Measurements from ENCODE around the gene NAV3. TPM values are rescaled to one million over a fixed set of nuclear protein-coding genes. Genes with fewer than 3 reads are reported as not detected.

NAV3 gene
- total RNA-seq, 2 experiments from 2014 or later: not detected

DNA sequence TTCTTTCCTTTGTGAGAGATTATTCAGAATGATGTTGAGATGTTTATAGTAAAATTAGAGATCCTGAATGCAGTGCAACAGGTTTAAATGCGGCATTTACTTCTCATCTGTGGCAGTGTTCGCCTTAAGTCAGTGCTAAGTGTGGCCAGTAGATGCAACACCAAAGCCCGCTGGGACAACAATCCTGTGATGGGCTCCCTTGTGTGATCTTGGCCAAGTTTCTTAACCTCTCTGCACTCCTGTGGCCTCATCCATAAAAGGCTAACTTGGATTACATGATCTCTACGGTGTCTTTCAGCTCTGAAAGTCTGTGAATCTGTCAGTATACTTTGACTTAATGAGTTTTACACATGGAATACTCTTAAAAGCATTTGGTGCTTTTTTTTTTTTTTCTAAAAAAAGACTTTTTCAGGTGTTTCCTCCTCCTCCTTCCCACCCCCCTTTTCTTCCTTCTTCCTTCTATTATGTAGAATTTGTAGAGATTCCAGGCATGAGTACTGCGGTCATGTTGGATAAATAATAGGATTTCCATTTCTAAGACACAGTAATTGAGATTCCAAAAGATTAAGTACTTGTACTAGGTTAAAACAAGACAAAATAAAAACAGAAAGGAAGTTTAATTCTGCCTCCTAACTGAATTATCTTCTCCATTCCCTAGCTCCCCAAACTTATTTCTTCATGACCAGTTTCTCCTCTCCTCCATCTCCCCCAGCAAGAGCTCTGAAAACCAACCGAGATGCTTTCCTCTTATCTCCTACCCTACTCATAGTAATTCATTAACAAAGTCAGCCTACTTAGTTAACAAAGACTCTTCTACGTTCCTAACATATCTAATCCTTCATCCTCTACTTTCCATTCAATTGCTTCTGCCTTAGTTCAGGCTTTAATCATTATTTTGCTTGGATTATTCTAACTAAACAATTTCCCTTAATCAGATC lies 42.2 kb upstream of the NAV3 start:
- Mint-ChIP-seq H3K4me3 (no peak overlapping the region), H3K27me3 (no peaks in the 10 kb centered on the region), H3K27ac (no peak overlapping the region), H3K36me3 (ENCODE audit: low read depth) (no peaks in the 10 kb centered on the region), H3K9me3 (peaks cover 3% of the 10 kb centered on the region), H3K4me1 (ENCODE audit: low read depth) (no peaks in the 10 kb centered on the region)
- ChIA-PET POLR2A (no interaction called here), CTCF (no interaction called here)
- intact Hi-C loops (cut with micrococcal nuclease): no loop called here
- ATAC-seq: no peak
- TF ChIP-seq, protein P1, sequence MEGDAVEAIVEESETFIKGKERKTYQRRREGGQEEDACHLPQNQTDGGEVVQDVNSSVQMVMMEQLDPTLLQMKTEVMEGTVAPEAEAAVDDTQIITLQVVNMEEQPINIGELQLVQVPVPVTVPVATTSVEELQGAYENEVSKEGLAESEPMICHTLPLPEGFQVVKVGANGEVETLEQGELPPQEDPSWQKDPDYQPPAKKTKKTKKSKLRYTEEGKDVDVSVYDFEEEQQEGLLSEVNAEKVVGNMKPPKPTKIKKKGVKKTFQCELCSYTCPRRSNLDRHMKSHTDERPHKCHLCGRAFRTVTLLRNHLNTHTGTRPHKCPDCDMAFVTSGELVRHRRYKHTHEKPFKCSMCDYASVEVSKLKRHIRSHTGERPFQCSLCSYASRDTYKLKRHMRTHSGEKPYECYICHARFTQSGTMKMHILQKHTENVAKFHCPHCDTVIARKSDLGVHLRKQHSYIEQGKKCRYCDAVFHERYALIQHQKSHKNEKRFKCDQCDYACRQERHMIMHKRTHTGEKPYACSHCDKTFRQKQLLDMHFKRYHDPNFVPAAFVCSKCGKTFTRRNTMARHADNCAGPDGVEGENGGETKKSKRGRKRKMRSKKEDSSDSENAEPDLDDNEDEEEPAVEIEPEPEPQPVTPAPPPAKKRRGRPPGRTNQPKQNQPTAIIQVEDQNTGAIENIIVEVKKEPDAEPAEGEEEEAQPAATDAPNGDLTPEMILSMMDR (IDR thresholded peaks at IDR 0.05): no peak
- no peak for DNase-seq

DNA sequence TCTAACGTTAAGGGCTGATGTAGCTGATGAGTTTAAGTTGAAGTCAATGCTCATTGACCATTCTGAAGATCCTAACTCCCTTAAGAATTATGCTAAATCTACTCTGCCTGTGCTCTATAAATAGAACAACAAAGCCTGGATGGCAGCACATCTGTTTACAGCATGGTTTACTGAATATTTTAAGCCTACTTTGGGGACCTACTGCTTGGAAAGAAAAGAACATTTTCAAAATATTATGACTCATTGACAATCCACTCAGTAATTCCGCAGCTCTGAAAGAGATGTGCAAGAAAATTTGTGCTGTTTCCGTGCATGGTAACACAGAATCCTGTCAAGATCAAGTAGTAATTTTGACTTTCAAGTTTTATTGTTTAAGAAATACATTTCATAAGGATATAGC lies 35.0 kb upstream of the NAV3 start:
- H3K9me3 Mint-ChIP-seq: peaks cover 4% of the 10 kb centered on the region
- H3K27me3 Mint-ChIP-seq: no peaks in the 10 kb centered on the region
- CTCF ChIA-PET: no interaction called here
- H3K4me3 Mint-ChIP-seq: no peak overlapping the region
- intact Hi-C loops (cut with micrococcal nuclease): no loop called here
- no peaks in the 10 kb centered on the region for H3K36me3 Mint-ChIP-seq (ENCODE audit: low read depth)
- DNase-seq: no peak
- POLR2A ChIA-PET: no interaction called here
- TF ChIP-seq, protein P1 (IDR thresholded peaks at IDR 0.05): no peak
- H3K4me1 Mint-ChIP-seq (ENCODE audit: low read depth): no peaks in the 10 kb centered on the region
- ATAC-seq: no peak
- H3K27ac Mint-ChIP-seq: no peak overlapping the region

DNA sequence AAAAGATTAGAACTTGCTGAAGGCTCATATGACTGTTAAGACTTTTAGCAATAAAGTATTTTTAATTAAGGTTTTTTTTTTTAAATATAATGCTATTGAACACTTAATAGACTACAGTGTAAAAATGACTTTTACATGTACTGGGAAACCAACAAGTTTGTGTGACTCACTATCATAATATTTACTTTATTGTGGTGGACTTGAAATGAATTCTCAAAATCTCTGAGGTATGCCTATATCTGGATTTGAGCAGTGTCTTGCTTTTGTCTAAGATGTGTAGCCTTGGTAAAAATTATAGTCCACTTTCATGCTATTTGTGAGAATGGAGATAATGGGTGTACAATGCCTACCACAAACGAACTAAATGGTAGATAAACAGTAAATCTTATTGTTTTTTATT lies 33.9 kb upstream of the NAV3 start:
- CTCF ChIA-PET: no interaction called here
- Mint-ChIP-seq H3K9me3 (peaks cover 4% of the 10 kb centered on the region), H3K4me3 (no peak overlapping the region), H3K4me1 (ENCODE audit: low read depth) (no peaks in the 10 kb centered on the region), H3K27me3 (no peaks in the 10 kb centered on the region), H3K36me3 (ENCODE audit: low read depth) (no peaks in the 10 kb centered on the region), H3K27ac (no peak overlapping the region)
- DNase-seq (no peak), ATAC-seq (no peak)
- intact Hi-C loops (cut with micrococcal nuclease): no loop called here
- POLR2A ChIA-PET: no interaction called here
- TF ChIP-seq, protein P1 (IDR thresholded peaks at IDR 0.05): no peak

DNA sequence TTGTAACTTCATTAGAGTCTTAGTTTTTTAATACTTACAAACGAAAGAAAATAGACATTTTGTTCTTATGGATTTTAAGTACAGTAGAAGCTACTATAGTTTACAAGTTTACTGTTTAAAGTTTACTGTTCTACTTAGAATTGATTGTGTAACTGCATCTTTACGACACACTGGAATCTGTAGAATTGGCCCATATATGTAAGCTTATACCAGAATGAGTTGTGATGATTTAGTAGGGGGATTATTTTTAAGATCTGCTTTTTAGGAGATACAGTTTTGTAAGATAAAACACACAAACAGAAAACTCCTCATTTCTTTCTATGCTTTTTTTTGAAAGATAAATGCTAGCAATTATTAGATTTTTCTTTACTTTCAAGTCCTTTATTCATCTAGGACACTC lies 30.2 kb upstream of the NAV3 start:
- POLR2A ChIA-PET: no interaction called here
- Mint-ChIP-seq H3K27me3 (no peaks in the 10 kb centered on the region), H3K36me3 (ENCODE audit: low read depth) (no peaks in the 10 kb centered on the region), H3K27ac (no peak overlapping the region), H3K9me3 (peaks cover 11% of the 10 kb centered on the region), H3K4me1 (ENCODE audit: low read depth) (no peaks in the 10 kb centered on the region), H3K4me3 (no peak overlapping the region)
- intact Hi-C loops (cut with micrococcal nuclease): no loop called here
- ATAC-seq: no peak
- TF ChIP-seq, protein P1 (IDR thresholded peaks at IDR 0.05): no peak
- CTCF ChIA-PET: no interaction called here
- no peak for DNase-seq

DNA sequence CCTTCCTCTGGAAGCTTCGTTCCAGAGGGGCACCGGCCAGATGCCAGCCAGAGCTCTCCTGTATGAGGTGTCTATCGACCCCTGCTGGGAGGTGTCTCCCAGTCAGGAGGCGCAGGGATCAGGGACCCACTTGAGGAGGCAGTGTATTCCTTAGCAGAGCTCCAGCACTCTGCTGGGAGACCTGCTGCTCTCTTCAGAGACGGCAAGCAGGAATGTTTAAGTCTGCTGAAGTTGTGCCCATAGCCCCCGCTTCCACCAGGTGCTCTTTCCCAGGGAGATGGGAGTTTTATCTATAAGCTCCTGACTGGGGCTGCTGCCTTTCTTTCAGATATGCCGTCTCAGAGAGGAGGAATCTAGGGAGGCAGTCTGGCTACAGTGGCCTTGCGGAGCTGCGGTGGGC lies 22.2 kb upstream of the NAV3 start:
- POLR2A ChIA-PET: no interaction called here
- Mint-ChIP-seq H3K27me3 (no peaks in the 10 kb centered on the region), H3K27ac (no peak overlapping the region), H3K4me1 (ENCODE audit: low read depth) (no peaks in the 10 kb centered on the region), H3K9me3 (peaks cover 7% of the 10 kb centered on the region), H3K4me3 (no peak overlapping the region), H3K36me3 (ENCODE audit: low read depth) (no peaks in the 10 kb centered on the region)
- no peak for ATAC-seq
- TF ChIP-seq, protein P1 (IDR thresholded peaks at IDR 0.05): no peak
- DNase-seq: no peak
- intact Hi-C loops (cut with micrococcal nuclease): no loop called here
- CTCF ChIA-PET: no interaction called here

Data from activated CD8-positive, alpha-beta T cell treated with anti-CD3 and anti-CD28 coated beads for 36 hours (primary cell).